Lung (tissue), 12 donors: ENCODE data around the gene TMOD4. TPM values are rescaled to one million over a fixed set of nuclear protein-coding genes. Genes with fewer than 3 reads are reported as not detected.

Experiments
- ATAC-seq: fragments of 200-7000 bp; cut with Tn5 transposase; one replicate; pipeline ENCODE4 v1.9.1; 2020; ENCODE audit warnings: moderate number of reproducible peaks; ENCODE audit not compliant: insufficient read depth, low FRiP score
- DNase-seq, 3 donors: peaks; one replicate each; pipeline ENCODE4 v3.0.0-alpha.2; 2013 to 2017
- H3K27ac ChIP-seq, 2 donors: one replicate each; pipeline ENCODE4 v1.5.1; 2013; ENCODE audit warnings: mild to moderate bottlenecking in 2 of 2, moderate library complexity in 2 of 2, control low read depth in 1 of 2, inconsistent platforms in 1 of 2, low read depth in 1 of 2, low read length in 1 of 2
- H3K27me3 ChIP-seq, 3 donors: one replicate each; pipeline ENCODE4 v1.5.1; 2013; ENCODE audit warnings: low read length in 2 of 3; ENCODE audit not compliant: control insufficient read depth in 3 of 3, insufficient read depth in 3 of 3
- H3K36me3 ChIP-seq, 4 donors: one replicate each; pipeline ENCODE4 v1.5.1; 2013; ENCODE audit warnings: low read length in 4 of 4, mild to moderate bottlenecking in 1 of 4, moderate library complexity in 1 of 4; ENCODE audit not compliant: control insufficient read depth in 4 of 4, insufficient read depth in 4 of 4
- H3K4me1 ChIP-seq, 5 donors: one replicate each; pipeline ENCODE4 v1.5.1; 2013; ENCODE audit warnings: low read length in 5 of 5, mild to moderate bottlenecking in 2 of 5, moderate library complexity in 1 of 5; ENCODE audit not compliant: control insufficient read depth in 5 of 5, insufficient read depth in 5 of 5
- H3K4me3 ChIP-seq: one replicate; pipeline ENCODE4 v1.5.1; 2013; ENCODE audit warnings: mild to moderate bottlenecking, control low read depth, moderate library complexity
- H3K9ac ChIP-seq, 2 donors: one replicate each; pipeline ENCODE4 v1.5.1; 2013; ENCODE audit warnings: low read length in 2 of 2, control low read depth in 1 of 2; ENCODE audit not compliant: insufficient read depth in 1 of 2
- H3K9me3 ChIP-seq, 4 donors: one replicate each; pipeline ENCODE4 v1.5.1; 2013; ENCODE audit warnings: low read length in 3 of 4, mild to moderate bottlenecking in 1 of 4, moderate library complexity in 1 of 4; ENCODE audit not compliant: control insufficient read depth in 4 of 4, insufficient read depth in 3 of 4
- CTCF ChIP-seq: IDR thresholded peaks from 2 replicates; pipeline ENCODE4 v1.5.1; 2012; ENCODE audit warnings: mild to moderate bottlenecking; ENCODE audit errors: control extremely low read depth, extremely low read depth
- WGBS, 2 donors: extraction: QIAGEN DNeasy Blood & Tissue Kit; methylation state at CpG; one replicate each; pipeline ENCODE4 v1.1.7; 2013; 5-methylcytosine and 5-hydroxymethylcytosine counted together
- polyA plus RNA-seq, 2 donors: library from polyadenylated mRNA; stranded (reverse); fragments of 200-250 nt; gene quantifications; one replicate each; pipeline ENCODE4 v1.2.1, GENCODE V29; 2013
- total RNA-seq, 2 donors: library from RNA; depleted of rRNA in 1 of 2; stranded (reverse); fragments of >200 nt in 1 of 2; gene quantifications; one replicate each; pipeline ENCODE4 v1.2.1, GENCODE V29; 2014 to 2021
- donor health status: control.
- donor health status: control.
- donor health status: Bipolar disorder and iron deficiency.
- donor health status: healthy.
- donor health status: DM: yes; HTN: yes; CAD: no.

The TMOD4 gene
- total and polyA plus RNA-seq, 4 donors, result 0.18 to 0.83 (median 0.31) TPM; not detected in 1

GRCh38 chr1:151187205-151187604, 11.4 kb upstream of the TMOD4 start:
- no peak for TF ChIP-seq CTCF
- WGBS, 2 donors, result 92 to 96% methylated on average over 1 of the region's 1 CpG
- H3K4me3 ChIP-seq, result no peak overlapping the region

GRCh38 chr1:151184211-151184610, 8.4 kb upstream of the TMOD4 start:
- ATAC-seq, result no peak
- H3K36me3 ChIP-seq, result peaks cover 12 to 34% (median 30%) of the 10 kb centered on the region in 4 donors
- no peak overlapping the region for H3K9ac ChIP-seq
- no peaks in the 10 kb centered on the region for H3K27me3 ChIP-seq
- DNase-seq, result no peak
- no peak overlapping the region for H3K4me3 ChIP-seq
- no peak for TF ChIP-seq CTCF
- H3K27ac ChIP-seq, result no peak overlapping the region
- H3K9me3 ChIP-seq, result no peaks in the 10 kb centered on the region
- 96 to 99% methylated on average over 10 of the region's 10 CpGs for WGBS, 2 donors
- H3K4me1 ChIP-seq, result peaks cover 1 to 12% (median 5%) of the 10 kb centered on the region in 5 donors

More at GRCh38 chr1:151187205-151187604, 11.4 kb upstream of the TMOD4 start:
- ATAC-seq (no peak), DNase-seq (no peak)
- H3K9ac ChIP-seq, result no peak overlapping the region
- H3K9me3 ChIP-seq, result no peaks in the 10 kb centered on the region
- H3K27ac ChIP-seq, result no peak overlapping the region
- H3K4me1 ChIP-seq, result peaks cover 1 to 14% (median 5%) of the 10 kb centered on the region in 5 donors
- H3K36me3 ChIP-seq, result peaks cover 12 to 23% (median 17%) of the 10 kb centered on the region in 4 donors
- no peaks in the 10 kb centered on the region for H3K27me3 ChIP-seq

GRCh38 chr1:151176514-151177045, 799 bp upstream of the TMOD4 start:
- no peaks in the 10 kb centered on the region for H3K9me3 ChIP-seq
- TF ChIP-seq CTCF, result no peak
- DNase-seq (no peak), ATAC-seq (no peak)
- H3K9ac ChIP-seq, result no peak overlapping the region
- no peaks in the 10 kb centered on the region for H3K27me3 ChIP-seq
- H3K4me3 ChIP-seq, result no peak overlapping the region
- peaks cover 0 to 6% (median 0%) of the 10 kb centered on the region in 5 donors for H3K4me1 ChIP-seq
- WGBS, 2 donors, result 96% methylated on average over 17 of the region's 17 CpGs
- peaks cover 11 to 44% (median 31%) of the 10 kb centered on the region in 4 donors for H3K36me3 ChIP-seq
- no peak overlapping the region for H3K27ac ChIP-seq
